ENCODE measurements around the gene CFAP410. TPM values are rescaled to one million over a fixed set of nuclear protein-coding genes. Genes with fewer than 3 reads are reported as not detected.

The CFAP410 gene
- total and polyA plus RNA-seq, 2 experiments from 2014 or later, result 34.0 to 46.7 TPM

DNA sequence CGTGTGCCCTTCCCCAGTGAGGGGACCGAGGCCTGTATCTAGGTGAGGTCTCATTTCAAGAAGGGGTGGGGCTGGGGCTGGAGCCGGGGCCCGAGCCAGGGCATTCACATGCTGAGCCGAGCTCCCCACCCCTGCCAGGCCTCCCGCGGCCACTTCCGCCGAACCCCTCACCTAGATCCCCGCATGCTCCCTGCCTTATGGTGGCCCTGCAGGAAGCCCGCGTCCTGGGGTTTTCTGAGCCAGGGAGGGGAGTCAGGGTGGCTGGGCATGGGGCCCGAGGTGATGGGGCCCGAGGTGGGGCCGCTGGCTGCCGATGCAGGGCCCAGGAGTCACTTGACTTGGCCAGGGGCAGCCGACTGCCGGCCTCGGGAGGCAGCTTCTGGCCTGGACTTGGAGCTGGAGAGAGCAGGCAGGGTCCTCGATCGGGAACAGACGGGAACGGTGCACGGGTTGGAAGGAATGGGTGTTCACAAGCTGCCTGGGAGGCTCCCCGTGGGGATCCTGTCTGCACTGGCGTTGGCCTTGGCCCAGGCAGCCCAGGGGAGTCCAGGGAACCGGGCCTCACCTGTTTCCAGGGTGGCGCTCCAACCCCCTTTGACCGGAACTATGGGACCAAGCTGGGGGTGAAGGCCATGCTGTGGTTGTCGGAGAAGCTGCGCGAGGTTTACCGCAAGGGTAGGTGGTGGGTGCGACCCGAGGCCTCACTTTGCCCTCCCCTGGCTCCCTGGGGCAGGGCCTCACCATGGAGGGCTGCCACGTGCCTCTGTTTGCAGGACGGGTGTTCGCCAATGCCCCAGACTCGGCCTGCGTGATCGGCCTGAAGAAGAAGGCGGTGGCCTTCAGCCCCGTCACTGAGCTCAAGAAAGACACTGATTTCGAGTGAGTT, 13.6 kb downstream of the CFAP410 start:
- Histone ChIP-seq H3K4me3 (no peak overlapping the region), H3K27ac (no peak overlapping the region), H3K4me1 (ENCODE audit: low read depth) (no peaks in the 10 kb centered on the region), H3K36me3 (peaks cover 6% of the 10 kb centered on the region), H3K27me3 (no peaks in the 10 kb centered on the region), H3K9me3 (ENCODE audit: low read depth) (no peaks in the 10 kb centered on the region)
- DNase-seq (ENCODE audit: low read depth in 1 of 2, low spot score in 1 of 2), result no peak
- TF ChIP-seq, protein P1, sequence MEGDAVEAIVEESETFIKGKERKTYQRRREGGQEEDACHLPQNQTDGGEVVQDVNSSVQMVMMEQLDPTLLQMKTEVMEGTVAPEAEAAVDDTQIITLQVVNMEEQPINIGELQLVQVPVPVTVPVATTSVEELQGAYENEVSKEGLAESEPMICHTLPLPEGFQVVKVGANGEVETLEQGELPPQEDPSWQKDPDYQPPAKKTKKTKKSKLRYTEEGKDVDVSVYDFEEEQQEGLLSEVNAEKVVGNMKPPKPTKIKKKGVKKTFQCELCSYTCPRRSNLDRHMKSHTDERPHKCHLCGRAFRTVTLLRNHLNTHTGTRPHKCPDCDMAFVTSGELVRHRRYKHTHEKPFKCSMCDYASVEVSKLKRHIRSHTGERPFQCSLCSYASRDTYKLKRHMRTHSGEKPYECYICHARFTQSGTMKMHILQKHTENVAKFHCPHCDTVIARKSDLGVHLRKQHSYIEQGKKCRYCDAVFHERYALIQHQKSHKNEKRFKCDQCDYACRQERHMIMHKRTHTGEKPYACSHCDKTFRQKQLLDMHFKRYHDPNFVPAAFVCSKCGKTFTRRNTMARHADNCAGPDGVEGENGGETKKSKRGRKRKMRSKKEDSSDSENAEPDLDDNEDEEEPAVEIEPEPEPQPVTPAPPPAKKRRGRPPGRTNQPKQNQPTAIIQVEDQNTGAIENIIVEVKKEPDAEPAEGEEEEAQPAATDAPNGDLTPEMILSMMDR (IDR thresholded peaks at IDR 0.05; ENCODE audit: low read depth, low read length), result no peak

DNA sequence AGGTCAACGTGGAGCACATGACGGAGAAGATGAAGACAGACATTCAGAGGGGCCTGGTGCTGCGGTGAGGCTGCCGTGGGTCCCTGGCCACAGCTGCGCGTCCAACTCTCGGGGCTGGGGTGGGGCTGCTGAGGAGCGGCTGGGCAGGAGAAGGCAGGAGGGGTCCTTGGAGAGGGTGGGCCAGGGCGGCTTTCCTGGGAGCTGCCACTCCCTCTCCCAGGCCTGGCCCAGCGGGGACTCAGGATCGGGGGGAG, 14.4 kb downstream of the CFAP410 start:
- Histone ChIP-seq H3K27me3 (no peaks in the 10 kb centered on the region), H3K27ac (no peak overlapping the region), H3K9me3 (ENCODE audit: low read depth) (no peaks in the 10 kb centered on the region), H3K36me3 (peaks cover 10% of the 10 kb centered on the region), H3K4me1 (ENCODE audit: low read depth) (no peaks in the 10 kb centered on the region), H3K4me3 (no peak overlapping the region)
- no peak for DNase-seq (ENCODE audit: low read depth in 1 of 2, low spot score in 1 of 2)
- TF ChIP-seq, protein P1 (IDR thresholded peaks at IDR 0.05; ENCODE audit: low read depth, low read length), result no peak

DNA sequence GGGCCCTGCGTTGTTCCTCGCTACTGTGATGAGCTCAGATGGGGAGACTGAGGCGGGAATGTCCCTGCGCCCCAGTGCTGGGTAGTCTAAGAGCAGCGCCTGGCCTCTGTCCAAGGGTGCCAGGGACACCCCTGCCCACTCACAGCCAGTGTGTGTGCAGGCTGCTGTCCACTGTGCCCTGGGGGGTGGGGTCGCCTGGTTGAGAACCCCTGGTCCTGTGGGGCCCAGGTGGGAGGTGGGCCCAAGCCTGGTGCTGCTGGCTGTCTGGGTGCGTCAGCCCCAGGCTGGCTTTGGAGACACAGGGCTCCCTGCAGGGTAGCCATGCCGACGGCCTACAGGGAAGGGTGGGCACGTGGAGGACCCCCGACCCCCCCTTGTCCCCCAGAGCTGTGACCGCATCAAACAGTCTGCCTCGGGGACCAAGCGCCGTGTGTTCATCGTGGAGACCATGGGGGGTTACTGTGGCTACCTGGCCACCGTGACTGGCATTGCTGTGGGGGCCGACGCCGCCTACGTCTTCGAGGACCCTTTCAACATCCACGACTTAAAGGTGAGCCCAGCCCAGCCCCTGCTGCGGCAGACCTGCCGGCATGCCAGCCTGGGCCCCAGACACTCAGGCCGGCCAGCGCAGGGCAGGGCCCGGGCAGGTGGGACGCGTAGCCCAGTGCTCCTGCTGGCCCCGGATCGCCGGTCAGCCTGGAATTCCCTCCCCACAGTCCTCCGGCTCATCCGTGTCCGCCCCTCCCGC, 14.9 kb downstream of the CFAP410 start:
- DNase-seq (ENCODE audit: low read depth in 1 of 2, low spot score in 1 of 2), result no peak
- Histone ChIP-seq H3K9me3 (ENCODE audit: low read depth) (no peaks in the 10 kb centered on the region), H3K27me3 (no peaks in the 10 kb centered on the region), H3K4me1 (ENCODE audit: low read depth) (no peaks in the 10 kb centered on the region), H3K4me3 (no peak overlapping the region), H3K36me3 (peaks cover 11% of the 10 kb centered on the region), H3K27ac (no peak overlapping the region)
- TF ChIP-seq, protein P1 (IDR thresholded peaks at IDR 0.05; ENCODE audit: low read depth, low read length), result no peak

GRCh38 chr21:44323591-44323990, 15.6 kb downstream of the CFAP410 start:
- TF ChIP-seq, protein P1 (IDR thresholded peaks at IDR 0.05; ENCODE audit: low read depth, low read length), result no peak
- no peak for DNase-seq (ENCODE audit: low read depth in 1 of 2, low spot score in 1 of 2)
- H3K36me3 ChIP-seq, result peaks cover 12% of the 10 kb centered on the region
- no peak overlapping the region for H3K4me3 ChIP-seq
- no peaks in the 10 kb centered on the region for H3K4me1 ChIP-seq (ENCODE audit: low read depth)
- H3K27me3 ChIP-seq, result no peaks in the 10 kb centered on the region
- no peak overlapping the region for H3K27ac ChIP-seq
- no peaks in the 10 kb centered on the region for H3K9me3 ChIP-seq (ENCODE audit: low read depth)

DNA sequence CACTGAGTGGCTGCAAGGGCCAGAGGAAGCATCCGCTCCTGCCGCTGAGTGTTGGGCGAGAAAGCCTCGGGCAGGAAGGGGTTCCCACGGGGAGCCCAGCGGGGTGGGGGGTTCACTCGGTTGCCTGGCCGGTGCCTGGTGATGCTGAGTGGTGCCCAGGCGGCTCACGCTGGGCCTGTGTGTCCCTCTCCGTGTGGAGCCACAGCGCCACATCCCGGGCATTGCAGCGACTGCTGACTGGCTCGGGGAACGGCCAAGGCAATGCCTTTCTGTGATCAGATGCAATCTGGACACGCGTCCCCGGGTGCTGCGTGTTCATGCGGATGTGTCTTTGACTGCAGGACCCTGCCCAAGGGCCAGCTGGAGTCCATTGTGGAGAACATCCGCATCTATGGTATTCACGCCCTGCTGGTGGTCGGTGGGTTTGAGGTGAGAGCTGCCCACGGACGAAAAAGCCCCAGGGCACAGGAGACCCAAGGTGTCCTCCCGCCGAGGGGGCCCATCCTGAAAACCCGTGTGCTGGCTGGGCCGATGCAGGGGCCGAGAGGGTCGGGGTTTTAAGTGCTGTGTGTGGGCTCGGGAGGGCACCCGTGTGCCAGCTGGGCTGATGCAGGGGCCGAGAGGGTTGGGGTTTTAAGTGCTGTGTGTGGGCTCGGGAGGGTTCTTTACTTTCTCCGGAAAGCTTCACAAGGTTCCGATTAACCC, 16.4 kb downstream of the CFAP410 start:
- no peak overlapping the region for H3K27ac ChIP-seq
- no peak for DNase-seq (ENCODE audit: low read depth in 1 of 2, low spot score in 1 of 2)
- H3K9me3 ChIP-seq (ENCODE audit: low read depth), result no peaks in the 10 kb centered on the region
- no peaks in the 10 kb centered on the region for H3K4me1 ChIP-seq (ENCODE audit: low read depth)
- no peaks in the 10 kb centered on the region for H3K27me3 ChIP-seq
- TF ChIP-seq, protein P1 (IDR thresholded peaks at IDR 0.05; ENCODE audit: low read depth, low read length), result no peak
- H3K4me3 ChIP-seq, result no peak overlapping the region
- peaks cover 15% of the 10 kb centered on the region for H3K36me3 ChIP-seq
